ENCODE data around the gene TMEM92. TPM values are rescaled to one million over a fixed set of nuclear protein-coding genes. Genes with fewer than 3 reads are reported as not detected.
A peak's percentile ranks its signal among the peaks of the same experiment; 100 is the strongest.

Gene TMEM92
- total RNA-seq, 1 donor from 2014 or later: 1.8 TPM

GRCh38 chr17:50252781-50253180, 21.5 kb upstream of the TMEM92 start:
- Histone ChIP-seq H3K4me3 (no peak overlapping the region), H3K27ac (no peak overlapping the region), H3K4me1 (peaks cover 4% of the 10 kb centered on the region), H3K9ac (no peak overlapping the region), H4K20me1 (ENCODE audit: low read depth) (no peaks in the 10 kb centered on the region), H3F3A (ENCODE audit: low read depth) (no peaks in the 10 kb centered on the region), H3K9me3 (ENCODE audit: low read depth) (peaks cover 4% of the 10 kb centered on the region), H3K36me3 (no peaks in the 10 kb centered on the region), H2AFZ (replicated peaks) (no peak overlapping the region), H3K79me2 (ENCODE audit: low read depth) (no peaks in the 10 kb centered on the region), H3K4me2 (no peak overlapping the region), H3K27me3 (no peaks in the 10 kb centered on the region)
- H3K9me3 Mint-ChIP-seq: peaks cover 23% of the 10 kb centered on the region
- H3K27me3 Mint-ChIP-seq (ENCODE audit: insufficient read depth, low read depth): peaks cover 8% of the 10 kb centered on the region
- H3K4me1 Mint-ChIP-seq: no peaks in the 10 kb centered on the region
- TF ChIP-seq, protein P1, sequence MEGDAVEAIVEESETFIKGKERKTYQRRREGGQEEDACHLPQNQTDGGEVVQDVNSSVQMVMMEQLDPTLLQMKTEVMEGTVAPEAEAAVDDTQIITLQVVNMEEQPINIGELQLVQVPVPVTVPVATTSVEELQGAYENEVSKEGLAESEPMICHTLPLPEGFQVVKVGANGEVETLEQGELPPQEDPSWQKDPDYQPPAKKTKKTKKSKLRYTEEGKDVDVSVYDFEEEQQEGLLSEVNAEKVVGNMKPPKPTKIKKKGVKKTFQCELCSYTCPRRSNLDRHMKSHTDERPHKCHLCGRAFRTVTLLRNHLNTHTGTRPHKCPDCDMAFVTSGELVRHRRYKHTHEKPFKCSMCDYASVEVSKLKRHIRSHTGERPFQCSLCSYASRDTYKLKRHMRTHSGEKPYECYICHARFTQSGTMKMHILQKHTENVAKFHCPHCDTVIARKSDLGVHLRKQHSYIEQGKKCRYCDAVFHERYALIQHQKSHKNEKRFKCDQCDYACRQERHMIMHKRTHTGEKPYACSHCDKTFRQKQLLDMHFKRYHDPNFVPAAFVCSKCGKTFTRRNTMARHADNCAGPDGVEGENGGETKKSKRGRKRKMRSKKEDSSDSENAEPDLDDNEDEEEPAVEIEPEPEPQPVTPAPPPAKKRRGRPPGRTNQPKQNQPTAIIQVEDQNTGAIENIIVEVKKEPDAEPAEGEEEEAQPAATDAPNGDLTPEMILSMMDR (IDR thresholded peaks at IDR 0.05): no peak
- TF ChIP-seq EZH2phosphoT487 (IDR thresholded peaks at IDR 0.05) (no peak), EZH2 (IDR thresholded peaks at IDR 0.05) (no peak)
- DNase-seq (ENCODE audit: low spot score): no peak
- H3K36me3 Mint-ChIP-seq: no peaks in the 10 kb centered on the region
- H3K27ac Mint-ChIP-seq: no peak overlapping the region
- no peak overlapping the region for H3K4me3 Mint-ChIP-seq

DNA sequence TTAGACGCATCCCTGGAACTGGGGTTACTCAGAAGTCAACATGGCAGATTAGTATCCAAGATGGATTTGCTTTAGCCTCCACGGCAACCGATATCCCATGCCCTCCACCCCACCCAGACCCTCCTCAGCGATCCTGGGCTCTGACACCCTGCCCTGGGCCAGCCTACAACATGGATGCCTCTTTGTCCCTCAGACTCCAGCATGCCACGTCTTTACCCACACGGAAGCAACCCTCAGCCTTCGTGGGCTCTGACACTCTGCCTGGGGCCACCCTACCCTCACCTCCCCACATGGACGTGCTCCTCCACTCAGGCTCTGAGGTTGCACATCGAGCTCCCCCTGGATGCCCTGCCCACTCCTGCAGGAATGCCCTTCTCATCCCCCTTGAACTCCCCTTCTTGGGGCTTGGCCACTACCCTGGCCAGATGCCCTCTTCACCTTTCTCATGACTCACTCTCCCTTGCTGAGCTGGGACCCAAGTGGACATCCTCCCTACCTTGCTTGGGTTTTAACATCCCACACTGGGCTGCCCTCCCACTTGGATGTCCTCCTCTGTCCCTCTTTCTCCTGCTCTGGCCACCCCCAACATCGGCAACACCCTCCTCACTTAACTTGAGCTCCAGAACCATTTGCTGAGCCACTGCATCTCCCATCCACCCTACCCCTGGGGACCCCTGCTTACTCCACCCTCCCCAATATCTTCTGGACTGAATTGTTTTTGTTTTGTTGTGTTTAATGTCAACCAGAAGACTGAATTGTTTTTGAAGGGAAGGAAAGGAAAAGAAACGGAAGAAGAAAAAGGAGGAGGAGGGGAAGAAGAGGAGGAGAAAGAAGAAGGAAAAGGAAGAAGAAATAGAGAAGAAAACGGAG, 18.3 kb upstream of the TMEM92 start:
- H3K27ac ChIP-seq: no peak overlapping the region
- H3K9me3 Mint-ChIP-seq: peaks cover 5% of the 10 kb centered on the region

DNA sequence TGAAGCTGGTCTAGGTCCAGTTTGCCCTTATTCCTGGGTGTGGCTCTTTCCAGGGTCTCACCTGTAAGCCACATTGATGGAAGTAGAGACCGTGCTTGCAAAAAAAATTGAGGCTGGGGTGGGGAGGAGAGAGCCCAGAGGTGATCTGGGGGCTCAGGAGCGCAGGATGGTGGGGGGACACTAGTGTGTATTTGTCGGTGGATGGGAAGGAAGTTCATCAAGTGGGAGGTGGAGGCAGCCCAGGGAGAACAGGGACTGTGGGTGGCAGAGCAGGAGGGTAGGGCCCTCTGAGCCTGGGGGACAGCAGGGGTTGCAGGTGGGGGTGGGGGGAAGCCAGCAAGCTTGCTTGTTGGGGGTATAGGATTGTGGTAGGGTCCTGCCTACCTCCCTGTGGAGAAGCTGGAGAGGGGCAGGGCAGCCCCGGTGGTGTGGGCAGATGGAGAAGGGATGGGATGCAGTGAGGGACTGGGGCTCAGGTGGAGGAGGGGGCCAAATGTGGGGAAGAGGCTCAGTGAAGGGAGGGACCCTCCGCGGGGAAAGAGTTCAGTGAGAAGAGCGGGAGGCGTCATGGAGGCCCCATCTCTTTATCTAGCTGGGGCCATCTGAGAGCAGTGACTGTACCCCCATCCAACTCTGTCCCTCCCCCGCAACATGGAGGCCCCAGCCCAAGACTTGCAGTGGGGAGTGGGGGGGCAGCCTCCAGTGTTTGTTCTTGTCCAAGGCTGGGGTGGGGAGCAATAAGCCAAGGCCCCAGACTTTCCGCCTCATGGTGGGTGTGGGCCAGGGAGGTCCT, 17.2 kb upstream of the TMEM92 start:
- Histone ChIP-seq H3K79me2 (ENCODE audit: low read depth) (no peaks in the 10 kb centered on the region), H3K9ac (no peak overlapping the region), H4K20me1 (ENCODE audit: low read depth) (no peaks in the 10 kb centered on the region), H3K9me3 (ENCODE audit: low read depth) (no peaks in the 10 kb centered on the region), H3K27ac (no peak overlapping the region), H3K4me1 (peaks cover 21% of the 10 kb centered on the region), H3K4me3 (no peak overlapping the region), H3F3A (ENCODE audit: low read depth) (no peaks in the 10 kb centered on the region), H3K27me3 (no peaks in the 10 kb centered on the region), H2AFZ (replicated peaks) (peak overlapping the region; percentile 76), H3K4me2 (no peak overlapping the region), H3K36me3 (no peaks in the 10 kb centered on the region)
- no peak overlapping the region for H3K4me3 Mint-ChIP-seq
- TF ChIP-seq, protein P1 (IDR thresholded peaks at IDR 0.05): no peak
- no peak for TF ChIP-seq EZH2phosphoT487 (IDR thresholded peaks at IDR 0.05)
- no peak for TF ChIP-seq EZH2 (IDR thresholded peaks at IDR 0.05)
- H3K9me3 Mint-ChIP-seq: no peaks in the 10 kb centered on the region
- no peak for DNase-seq (ENCODE audit: low spot score)
- H3K36me3 Mint-ChIP-seq: no peaks in the 10 kb centered on the region
- H3K27me3 Mint-ChIP-seq (ENCODE audit: insufficient read depth, low read depth): peaks cover 4% of the 10 kb centered on the region
- peaks cover 12% of the 10 kb centered on the region for H3K4me1 Mint-ChIP-seq
- no peak overlapping the region for H3K27ac Mint-ChIP-seq

More for the DNA sequence above, 18.3 kb upstream of the TMEM92 start:
- H3K4me1 Mint-ChIP-seq: peaks cover 12% of the 10 kb centered on the region
- Histone ChIP-seq H3K4me1 (peaks cover 21% of the 10 kb centered on the region), H3K36me3 (no peaks in the 10 kb centered on the region), H4K20me1 (ENCODE audit: low read depth) (no peaks in the 10 kb centered on the region), H3K9ac (no peak overlapping the region), H3F3A (ENCODE audit: low read depth) (no peaks in the 10 kb centered on the region), H3K9me3 (ENCODE audit: low read depth) (no peaks in the 10 kb centered on the region), H3K27me3 (no peaks in the 10 kb centered on the region), H3K4me2 (no peak overlapping the region), H3K79me2 (ENCODE audit: low read depth) (no peaks in the 10 kb centered on the region), H3K4me3 (no peak overlapping the region), H2AFZ (replicated peaks) (no peak overlapping the region)
- H3K4me3 Mint-ChIP-seq: no peak overlapping the region
- peaks cover 4% of the 10 kb centered on the region for H3K27me3 Mint-ChIP-seq (ENCODE audit: insufficient read depth, low read depth)
- no peak for TF ChIP-seq EZH2phosphoT487 (IDR thresholded peaks at IDR 0.05)
- TF ChIP-seq, protein P1 (IDR thresholded peaks at IDR 0.05): no peak
- TF ChIP-seq EZH2 (IDR thresholded peaks at IDR 0.05): no peak
- H3K36me3 Mint-ChIP-seq: no peaks in the 10 kb centered on the region
- DNase-seq (ENCODE audit: low spot score): no peak
- peak overlapping the region; percentile 47 for H3K27ac Mint-ChIP-seq

All from neural progenitor cell (in vitro differentiated cells).